ENCODE data around the gene PLA2G10.

GRCh38 chr16:14635395-14636165 lies 58.5 kb downstream of the PLA2G10 start:
- TF ChIP-seq BRCA1 (CRISPR knock-in tag; IDR thresholded peaks at IDR 0.05) = no peak
- TF ChIP-seq ATF3 (CRISPR knock-in tag; IDR thresholded peaks at IDR 0.05) = no peak

Measured in HepG2 (cell line).